ENCODE data around the gene TM6SF1.

The TM6SF1 gene

GRCh38 chr15:83109532-83109931 is 2.1 kb downstream of the TM6SF1 start:
- H3K4me1 ChIP-seq (ENCODE audit: insufficient read depth, low read length), result peaks cover 3% of the 10 kb centered on the region; the same call in 1 of the 2 replicates
- peaks cover 49% of the 10 kb centered on the region for H3K27me3 ChIP-seq (ENCODE audit: insufficient read depth, low read length)
- H3K4me3 ChIP-seq (ENCODE audit: low read length), result no peak overlapping the region
- no peak overlapping the region for H3K9ac ChIP-seq (ENCODE audit: low read depth, low read length)
- no peak overlapping the region for H3K27ac ChIP-seq (ENCODE audit: low read length)
- H3K9me3 ChIP-seq (ENCODE audit: insufficient read depth, low read depth, low read length), result no peaks in the 10 kb centered on the region; the same call in 1 of the 2 replicates
- H3K36me3 ChIP-seq (ENCODE audit: insufficient read depth, low read depth, low read length), result no peaks in the 10 kb centered on the region

- H3K9ac ChIP-seq (ENCODE audit: low read depth, low read length), result no peak overlapping the region
Observed at GRCh38 chr15:83110381-83110780, 2.9 kb downstream of the TM6SF1 start.

GRCh38 chr15:83111149-83111548 is 3.7 kb downstream of the TM6SF1 start:
- no peak overlapping the region for H3K9ac ChIP-seq (ENCODE audit: low read depth, low read length)

More at GRCh38 chr15:83110381-83110780, 2.9 kb downstream of the TM6SF1 start:
- no peaks in the 10 kb centered on the region for H3K36me3 ChIP-seq (ENCODE audit: insufficient read depth, low read depth, low read length)
- H3K27me3 ChIP-seq (ENCODE audit: insufficient read depth, low read length), result peaks cover 48% of the 10 kb centered on the region
- no peak overlapping the region for H3K4me3 ChIP-seq (ENCODE audit: low read length)
- H3K27ac ChIP-seq (ENCODE audit: low read length), result no peak overlapping the region
- H3K9me3 ChIP-seq (ENCODE audit: insufficient read depth, low read depth, low read length), result no peaks in the 10 kb centered on the region; the same call in 1 of the 2 replicates
- H3K4me1 ChIP-seq (ENCODE audit: insufficient read depth, low read length), result peaks cover 3% of the 10 kb centered on the region; the same call in 1 of the 2 replicates

GRCh38 chr15:83112233-83112955 is 4.9 kb downstream of the TM6SF1 start:
- Histone ChIP-seq H3K27me3 (ENCODE audit: insufficient read depth, low read length) (peaks cover 31% of the 10 kb centered on the region), H3K36me3 (ENCODE audit: insufficient read depth, low read depth, low read length) (no peaks in the 10 kb centered on the region), H3K9me3 (ENCODE audit: insufficient read depth, low read depth, low read length) (no peaks in the 10 kb centered on the region; the same call in 1 of the 2 replicates), H3K4me1 (ENCODE audit: insufficient read depth, low read length) (no peaks in the 10 kb centered on the region; the same call in 1 of the 2 replicates), H3K4me3 (ENCODE audit: low read length) (no peak overlapping the region), H3K9ac (ENCODE audit: low read depth, low read length) (no peak overlapping the region), H3K27ac (ENCODE audit: low read length) (no peak overlapping the region)

More at GRCh38 chr15:83111149-83111548, 3.7 kb downstream of the TM6SF1 start:
- H3K27ac ChIP-seq (ENCODE audit: low read length), result no peak overlapping the region
- no peaks in the 10 kb centered on the region for H3K36me3 ChIP-seq (ENCODE audit: insufficient read depth, low read depth, low read length)
- peaks cover 3% of the 10 kb centered on the region; the same call in 1 of the 2 replicates for H3K4me1 ChIP-seq (ENCODE audit: insufficient read depth, low read length)
- no peak overlapping the region for H3K4me3 ChIP-seq (ENCODE audit: low read length)
- no peaks in the 10 kb centered on the region; the same call in 1 of the 2 replicates for H3K9me3 ChIP-seq (ENCODE audit: insufficient read depth, low read depth, low read length)
- peaks cover 42% of the 10 kb centered on the region for H3K27me3 ChIP-seq (ENCODE audit: insufficient read depth, low read length)

GRCh38 chr15:83112956-83113299 is 5.5 kb downstream of the TM6SF1 start:
- H3K4me3 ChIP-seq (ENCODE audit: low read length), result no peak overlapping the region
- no peaks in the 10 kb centered on the region; the same call in 1 of the 2 replicates for H3K4me1 ChIP-seq (ENCODE audit: insufficient read depth, low read length)
- H3K9me3 ChIP-seq (ENCODE audit: insufficient read depth, low read depth, low read length), result no peaks in the 10 kb centered on the region; the same call in 1 of the 2 replicates
- H3K36me3 ChIP-seq (ENCODE audit: insufficient read depth, low read depth, low read length), result no peaks in the 10 kb centered on the region
- no peak overlapping the region for H3K27ac ChIP-seq (ENCODE audit: low read length)
- H3K27me3 ChIP-seq (ENCODE audit: insufficient read depth, low read length), result peaks cover 26% of the 10 kb centered on the region
- no peak overlapping the region for H3K9ac ChIP-seq (ENCODE audit: low read depth, low read length)

- Histone ChIP-seq H3K4me1 (ENCODE audit: insufficient read depth, low read length) (no peaks in the 10 kb centered on the region), H3K27ac (ENCODE audit: low read length) (no peak overlapping the region), H3K4me3 (ENCODE audit: low read length) (no peak overlapping the region), H3K36me3 (ENCODE audit: insufficient read depth, low read depth, low read length) (no peaks in the 10 kb centered on the region), H3K27me3 (ENCODE audit: insufficient read depth, low read length) (peaks cover 15% of the 10 kb centered on the region), H3K9me3 (ENCODE audit: insufficient read depth, low read depth, low read length) (no peaks in the 10 kb centered on the region; the same call in 1 of the 2 replicates), H3K9ac (ENCODE audit: low read depth, low read length) (no peak overlapping the region)
Observed at GRCh38 chr15:83113881-83114674, 6.6 kb downstream of the TM6SF1 start.

GRCh38 chr15:83114856-83115255 is 7.4 kb downstream of the TM6SF1 start:
- Histone ChIP-seq H3K27ac (ENCODE audit: low read length) (no peak overlapping the region), H3K4me3 (ENCODE audit: low read length) (no peak overlapping the region), H3K36me3 (ENCODE audit: insufficient read depth, low read depth, low read length) (no peaks in the 10 kb centered on the region), H3K9me3 (ENCODE audit: insufficient read depth, low read depth, low read length) (no peaks in the 10 kb centered on the region; the same call in 1 of the 2 replicates), H3K4me1 (ENCODE audit: insufficient read depth, low read length) (no peaks in the 10 kb centered on the region), H3K27me3 (ENCODE audit: insufficient read depth, low read length) (peaks cover 7% of the 10 kb centered on the region), H3K9ac (ENCODE audit: low read depth, low read length) (no peak overlapping the region)

DNA sequence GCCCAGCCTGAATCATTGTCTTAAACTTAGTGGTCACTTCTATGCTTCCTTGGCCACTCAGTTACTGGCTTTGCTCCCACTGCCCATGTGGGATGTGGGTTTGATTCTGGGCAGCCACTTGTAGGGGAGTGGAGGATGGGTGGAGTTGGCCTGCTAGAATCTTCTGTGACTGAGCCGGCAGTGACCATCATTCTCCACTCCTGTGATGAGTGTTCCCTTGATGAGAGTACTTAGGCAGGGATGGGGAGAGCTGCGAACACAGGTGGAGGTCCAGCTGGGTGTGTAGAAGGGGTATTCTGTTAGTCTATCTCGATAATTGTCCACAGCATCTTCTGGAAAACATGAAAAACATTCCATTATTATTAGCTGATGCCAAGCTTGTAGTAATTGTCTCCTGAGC is 8.0 kb downstream of the TM6SF1 start:
- peaks cover 1% of the 10 kb centered on the region for H3K27me3 ChIP-seq (ENCODE audit: insufficient read depth, low read length)
- H3K4me1 ChIP-seq (ENCODE audit: insufficient read depth, low read length), result no peaks in the 10 kb centered on the region
- no peak overlapping the region for H3K4me3 ChIP-seq (ENCODE audit: low read length)
- H3K36me3 ChIP-seq (ENCODE audit: insufficient read depth, low read depth, low read length), result no peaks in the 10 kb centered on the region
- no peak overlapping the region for H3K27ac ChIP-seq (ENCODE audit: low read length)
- no peaks in the 10 kb centered on the region; the same call in 1 of the 2 replicates for H3K9me3 ChIP-seq (ENCODE audit: insufficient read depth, low read depth, low read length)
- H3K9ac ChIP-seq (ENCODE audit: low read depth, low read length), result no peak overlapping the region

DNA sequence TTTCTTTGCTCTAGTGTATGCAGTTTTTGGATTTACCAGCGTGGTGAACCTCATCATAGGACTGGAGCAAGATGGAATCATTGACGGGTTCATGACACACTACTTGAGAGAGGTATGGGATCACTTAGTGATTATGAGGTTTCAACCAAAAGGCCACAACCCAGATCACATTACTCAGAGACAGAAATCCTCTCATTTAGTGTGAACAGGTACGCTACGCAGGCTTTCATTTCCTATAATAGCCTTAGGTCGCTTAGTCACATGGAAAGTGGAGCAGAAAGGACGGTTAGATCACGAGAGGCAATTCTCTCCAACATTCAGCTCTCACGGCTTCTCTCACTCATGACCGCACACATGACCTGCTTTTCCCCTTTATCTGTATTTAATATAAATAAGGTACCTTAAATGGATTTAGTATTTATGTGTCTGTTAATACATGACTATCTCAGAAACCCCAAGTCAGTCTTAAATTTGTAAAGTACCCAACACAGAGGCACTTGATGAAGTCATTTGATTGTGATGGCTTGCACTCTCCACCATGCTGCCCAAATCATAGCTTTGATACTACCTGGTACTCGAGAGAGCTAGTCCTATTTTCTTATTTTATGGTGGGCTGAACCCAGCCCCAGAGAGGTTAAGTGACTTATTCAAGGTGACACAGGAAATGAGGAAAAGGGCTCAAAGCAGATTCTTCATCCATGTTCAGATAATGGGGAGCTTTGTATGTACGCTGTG is 8.6 kb downstream of the TM6SF1 start:
- no peak overlapping the region for H3K9ac ChIP-seq (ENCODE audit: low read depth, low read length)
- no peaks in the 10 kb centered on the region for H3K36me3 ChIP-seq (ENCODE audit: insufficient read depth, low read depth, low read length)
- no peak overlapping the region for H3K4me3 ChIP-seq (ENCODE audit: low read length)
- H3K9me3 ChIP-seq (ENCODE audit: insufficient read depth, low read depth, low read length), result no peaks in the 10 kb centered on the region; the same call in 1 of the 2 replicates
- H3K27me3 ChIP-seq (ENCODE audit: insufficient read depth, low read length), result no peaks in the 10 kb centered on the region
- H3K27ac ChIP-seq (ENCODE audit: low read length), result no peak overlapping the region
- H3K4me1 ChIP-seq (ENCODE audit: insufficient read depth, low read length), result no peaks in the 10 kb centered on the region

GRCh38 chr15:83118291-83118827 is 10.9 kb downstream of the TM6SF1 start:
- no peaks in the 10 kb centered on the region for H3K36me3 ChIP-seq (ENCODE audit: insufficient read depth, low read depth, low read length)
- H3K9ac ChIP-seq (ENCODE audit: low read depth, low read length), result no peak overlapping the region
- no peaks in the 10 kb centered on the region for H3K27me3 ChIP-seq (ENCODE audit: insufficient read depth, low read length)
- H3K4me1 ChIP-seq (ENCODE audit: insufficient read depth, low read length), result no peaks in the 10 kb centered on the region
- H3K9me3 ChIP-seq (ENCODE audit: insufficient read depth, low read depth, low read length), result no peaks in the 10 kb centered on the region
- no peak overlapping the region for H3K4me3 ChIP-seq (ENCODE audit: low read length)
- no peak overlapping the region for H3K27ac ChIP-seq (ENCODE audit: low read length)

DNA sequence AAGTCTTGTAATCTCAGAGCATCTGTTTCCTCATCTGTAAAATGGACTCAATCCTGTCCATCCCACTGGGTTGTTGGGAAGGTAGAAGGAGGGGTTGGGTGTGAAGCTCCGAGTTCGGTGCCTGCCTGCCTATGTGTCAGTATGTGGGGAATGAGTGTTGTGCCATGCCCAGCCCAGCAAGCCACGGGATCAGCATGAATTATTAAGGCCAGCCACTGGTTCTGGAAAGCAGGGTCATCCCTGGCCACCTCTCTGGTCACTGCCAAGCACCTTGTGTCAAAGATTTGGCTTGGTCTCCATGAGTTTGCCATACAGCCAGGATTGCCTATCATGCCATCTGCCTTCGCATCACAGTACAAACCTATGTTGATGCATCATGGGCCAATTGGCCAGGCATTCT is 11.5 kb downstream of the TM6SF1 start:
- Histone ChIP-seq H3K27me3 (ENCODE audit: insufficient read depth, low read length) (no peaks in the 10 kb centered on the region), H3K9me3 (ENCODE audit: insufficient read depth, low read depth, low read length) (no peaks in the 10 kb centered on the region), H3K4me1 (ENCODE audit: insufficient read depth, low read length) (no peaks in the 10 kb centered on the region), H3K9ac (ENCODE audit: low read depth, low read length) (no peak overlapping the region), H3K36me3 (ENCODE audit: insufficient read depth, low read depth, low read length) (no peaks in the 10 kb centered on the region), H3K27ac (ENCODE audit: low read length) (no peak overlapping the region), H3K4me3 (ENCODE audit: low read length) (no peak overlapping the region)

Data from iPS-20b (cell line).